Mesenchymal stem cell (in vitro differentiated cells and primary cell): Measurements from ENCODE around the gene MYO5B.

Experiments
- DNase-seq: peaks from one replicate; pipeline ENCODE4 v3.0.0-alpha.2; 2013
- H2AFZ ChIP-seq: one replicate; pipeline ENCODE4 v1.6.1; 2013; ENCODE audit warnings: low read depth, mild to moderate bottlenecking, control low read depth, inconsistent platforms, low read length, moderate library complexity
- H2AK5ac ChIP-seq: 2 replicates; pipeline ENCODE4 v1.6.1; 2013; ENCODE audit warnings: low read length, moderate library complexity, mild to moderate bottlenecking, inconsistent platforms; ENCODE audit not compliant: severe bottlenecking
- H2BK120ac ChIP-seq: one replicate; pipeline ENCODE4 v1.6.1; 2013; ENCODE audit warnings: low read depth, mild to moderate bottlenecking, inconsistent platforms, low read length, moderate library complexity
- H2BK12ac ChIP-seq, 2 experiments: one replicate each; pipeline ENCODE4 v1.6.1; 2013; ENCODE audit warnings: inconsistent platforms in 2 of 2, low read length in 2 of 2, mild to moderate bottlenecking in 2 of 2, moderate library complexity in 2 of 2, control low read depth in 1 of 2
- H2BK15ac ChIP-seq: one replicate; pipeline ENCODE4 v1.6.1; 2013; ENCODE audit warnings: mild to moderate bottlenecking, low read depth, inconsistent platforms; ENCODE audit not compliant: poor library complexity, severe bottlenecking
- H2BK5ac ChIP-seq: 2 replicates; pipeline ENCODE4 v1.6.1; 2013; ENCODE audit warnings: low read depth, mild to moderate bottlenecking, low read length, control low read depth, inconsistent platforms; ENCODE audit not compliant: poor library complexity, severe bottlenecking
- H3K14ac ChIP-seq, 2 experiments: one replicate each; pipeline ENCODE4 v1.6.1; 2013; ENCODE audit warnings: inconsistent platforms in 2 of 2, low read length in 2 of 2, control low read depth in 1 of 2, mild to moderate bottlenecking in 1 of 2, moderate library complexity in 1 of 2
- H3K18ac ChIP-seq, 2 experiments: one replicate each; pipeline ENCODE4 v1.6.1; 2013; ENCODE audit warnings: inconsistent platforms in 2 of 2, low read length in 2 of 2, control low read depth in 1 of 2, low read depth in 1 of 2, mild to moderate bottlenecking in 1 of 2
- H3K23ac ChIP-seq, 2 experiments: one replicate each; pipeline ENCODE4 v1.6.1; 2013; ENCODE audit warnings: inconsistent platforms in 2 of 2, low read length in 2 of 2, mild to moderate bottlenecking in 2 of 2, moderate library complexity in 2 of 2, control low read depth in 1 of 2
- H3K27ac ChIP-seq: 2 replicates; pipeline ENCODE4 v1.5.1; 2013; ENCODE audit warnings: mild to moderate bottlenecking, moderate library complexity, low read length, control low read depth, inconsistent platforms; ENCODE audit not compliant: poor library complexity, severe bottlenecking
- H3K27me3 ChIP-seq, 2 experiments: 2 replicates each; pipeline versions ENCODE4 v1.6.1 to v1.7.0; 2013; ENCODE audit warnings: low read length in 2 of 2, mild to moderate bottlenecking in 2 of 2, moderate library complexity in 2 of 2, control low read depth in 1 of 2, inconsistent platforms in 1 of 2; ENCODE audit not compliant: control insufficient read depth in 1 of 2, insufficient read depth in 1 of 2
- H3K36me3 ChIP-seq, 2 experiments: 2 replicates each; pipeline versions ENCODE4 v1.6.1 to v1.7.0; 2013; ENCODE audit warnings: low read length in 2 of 2, control low read depth in 1 of 2, inconsistent platforms in 1 of 2, low read depth in 1 of 2, mild to moderate bottlenecking in 1 of 2; ENCODE audit not compliant: insufficient read depth in 2 of 2, control insufficient read depth in 1 of 2
- H3K4ac ChIP-seq, 2 experiments: one replicate each; pipeline ENCODE4 v1.6.1; 2013; ENCODE audit warnings: inconsistent platforms in 2 of 2, low read length in 2 of 2, mild to moderate bottlenecking in 2 of 2, moderate library complexity in 2 of 2, control low read depth in 1 of 2, low read depth in 1 of 2
- H3K4me1 ChIP-seq: 2 replicates; pipeline ENCODE4 v1.6.1; 2013; ENCODE audit warnings: low read depth, low read length, control low read depth; ENCODE audit not compliant: control insufficient read depth, insufficient read depth
- H3K4me2 ChIP-seq: 2 replicates; pipeline ENCODE4 v1.6.1; 2013; ENCODE audit warnings: low read length, mild to moderate bottlenecking, inconsistent platforms; ENCODE audit not compliant: poor library complexity, severe bottlenecking
- H3K4me3 ChIP-seq, 2 experiments: 2 replicates each; pipeline versions ENCODE4 v1.5.1 to v1.7.0; 2013; ENCODE audit warnings: low read length in 2 of 2, mild to moderate bottlenecking in 2 of 2, control low read depth in 1 of 2, low read depth in 1 of 2; ENCODE audit not compliant: insufficient read depth in 1 of 2
- H3K79me1 ChIP-seq: replicated peaks from 2 replicates; pipeline ENCODE4 v1.6.1; 2013; ENCODE audit warnings: mild to moderate bottlenecking, control low read depth, low read length, inconsistent platforms; ENCODE audit not compliant: poor library complexity, severe bottlenecking
- H3K9ac ChIP-seq: 2 replicates; pipeline ENCODE4 v1.7.0; 2013; ENCODE audit warnings: mild to moderate bottlenecking, low read length, moderate library complexity
- H3K9me3 ChIP-seq: 2 replicates; pipeline ENCODE4 v1.7.0; 2013; ENCODE audit warnings: mild to moderate bottlenecking, low read length; ENCODE audit not compliant: control insufficient read depth
- H4K8ac ChIP-seq: one replicate; pipeline ENCODE4 v1.6.1; 2013; ENCODE audit warnings: inconsistent platforms, mild to moderate bottlenecking, low read length, moderate library complexity
- H4K91ac ChIP-seq: one replicate; pipeline ENCODE4 v1.6.1; 2013; ENCODE audit warnings: mild to moderate bottlenecking, low read length, inconsistent platforms
- WGBS: methylation state at CpG from one replicate; pipeline ENCODE4 v1.1.7; 2013; ENCODE audit warnings: mixed read lengths; 5-methylcytosine and 5-hydroxymethylcytosine counted together

The MYO5B gene

GRCh38 chr18:50135903-50136302, 59.0 kb downstream of the MYO5B start:
- Histone ChIP-seq H4K91ac (no peak overlapping the region), H3K27me3 (peaks cover 0 to 36% of the 10 kb centered on the region in 2 experiments), H2AK5ac (no peak overlapping the region), H4K8ac (no peak overlapping the region), H3K9me3 (no peaks in the 10 kb centered on the region), H2BK12ac (no peak overlapping the region), H3K4me3 (no peak overlapping the region), H3K4ac (no peak overlapping the region), H2AFZ (no peak overlapping the region), H3K79me1 (no peaks in the 10 kb centered on the region), H3K9ac (no peak overlapping the region), H3K18ac (no peak overlapping the region), H3K27ac (no peak overlapping the region), H3K36me3 (no peaks in the 10 kb centered on the region), H3K23ac (no peak overlapping the region), H3K4me1 (no peaks in the 10 kb centered on the region), H2BK15ac (no peak overlapping the region), H3K4me2 (no peak overlapping the region), H2BK120ac (no peak overlapping the region), H3K14ac (no peak overlapping the region), H2BK5ac (no peak overlapping the region)
- DNase-seq = no peak
- WGBS = 85% methylated on average over 8 of the region's 9 CpGs

GRCh38 chr18:50133526-50133925, 61.4 kb downstream of the MYO5B start:
- Histone ChIP-seq H3K18ac (no peak overlapping the region), H2BK12ac (no peak overlapping the region), H2AFZ (no peak overlapping the region), H2BK5ac (no peak overlapping the region), H3K4me3 (no peak overlapping the region), H4K8ac (no peak overlapping the region), H3K4ac (no peak overlapping the region), H2AK5ac (no peak overlapping the region), H3K36me3 (no peaks in the 10 kb centered on the region), H3K79me1 (no peaks in the 10 kb centered on the region), H3K14ac (no peak overlapping the region), H2BK120ac (no peak overlapping the region), H3K4me2 (no peak overlapping the region), H3K9me3 (no peaks in the 10 kb centered on the region), H4K91ac (no peak overlapping the region), H3K27ac (no peak overlapping the region), H3K23ac (no peak overlapping the region), H3K27me3 (peaks cover 8 to 38% of the 10 kb centered on the region in 2 experiments), H3K4me1 (no peaks in the 10 kb centered on the region), H2BK15ac (no peak overlapping the region), H3K9ac (no peak overlapping the region)
- WGBS = 86% methylated on average over 4 of the region's 4 CpGs
- no peak for DNase-seq

DNA sequence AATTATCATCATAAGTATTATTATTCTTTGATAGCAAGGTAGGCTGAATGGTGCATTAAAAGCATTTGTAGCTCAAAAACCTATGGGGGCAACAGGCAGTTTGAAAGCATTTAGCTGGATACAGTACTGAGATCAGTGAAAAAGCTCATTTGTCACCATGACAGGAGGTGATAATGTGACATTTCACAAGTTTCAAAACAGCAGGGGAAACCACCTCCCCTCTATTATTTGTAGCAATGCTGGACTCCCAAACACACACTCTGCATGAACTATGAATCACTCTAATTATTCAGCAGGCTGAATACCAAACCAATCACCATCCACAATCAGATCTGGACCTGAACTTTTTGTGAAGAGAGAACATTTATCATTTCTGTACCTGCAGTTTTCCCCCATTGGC, 63.4 kb downstream of the MYO5B start:
- H3K4ac ChIP-seq = no peak overlapping the region

DNA sequence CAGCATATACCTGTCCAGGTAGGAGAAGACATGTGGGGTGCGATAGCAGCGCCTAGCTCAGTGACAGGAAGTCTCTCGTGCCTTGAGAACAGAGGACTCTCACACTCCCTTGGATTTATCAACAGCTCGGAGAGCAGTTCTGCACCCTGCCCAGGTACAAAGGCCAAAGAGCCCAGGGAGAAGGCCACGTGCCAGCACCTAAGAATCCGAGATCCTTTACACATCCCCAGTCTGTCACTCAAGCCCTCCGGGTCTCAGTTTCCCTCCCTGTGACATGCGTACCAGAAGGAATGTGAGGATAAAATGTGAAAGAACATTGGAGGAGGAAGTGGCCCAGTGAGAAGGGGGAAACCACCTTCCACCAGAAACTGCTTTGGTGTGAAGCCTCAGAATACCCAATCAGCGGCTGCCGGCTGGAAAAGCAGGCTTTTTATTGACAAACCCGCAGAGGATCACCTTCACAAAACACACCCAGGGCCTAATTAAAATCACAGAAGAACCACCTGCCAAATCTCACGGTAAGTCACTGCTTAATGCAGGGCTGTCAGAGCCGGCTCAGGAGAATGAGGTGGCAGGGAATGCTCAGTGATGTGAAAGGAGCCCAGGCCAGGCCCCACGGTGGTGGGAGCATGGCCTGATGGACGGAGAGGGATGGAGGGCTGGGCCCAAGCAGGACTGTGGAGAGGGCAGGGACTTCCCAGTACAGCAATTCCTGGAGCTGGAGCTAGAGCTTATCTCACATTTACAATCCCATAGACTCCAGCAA, 66.3 kb downstream of the MYO5B start:
- peaks cover 11 to 30% of the 10 kb centered on the region in 2 experiments for H3K27me3 ChIP-seq
- H3K4ac ChIP-seq = no peak overlapping the region
- H3K18ac ChIP-seq = no peak overlapping the region
- DNase-seq = no peak
- H3K9me3 ChIP-seq = no peaks in the 10 kb centered on the region
- H3K36me3 ChIP-seq = no peaks in the 10 kb centered on the region
- H3K4me2 ChIP-seq = no peak overlapping the region
- H2BK15ac ChIP-seq = no peak overlapping the region
- no peak overlapping the region for H3K27ac ChIP-seq
- H3K14ac ChIP-seq = no peak overlapping the region
- H4K8ac ChIP-seq = no peak overlapping the region
- H4K91ac ChIP-seq = no peak overlapping the region
- H3K4me1 ChIP-seq = no peaks in the 10 kb centered on the region
- H2AK5ac ChIP-seq = no peak overlapping the region
- no peak overlapping the region for H3K23ac ChIP-seq
- H2BK12ac ChIP-seq = no peak overlapping the region
- no peak overlapping the region for H3K9ac ChIP-seq
- no peak overlapping the region for H2BK120ac ChIP-seq
- WGBS = 63% methylated on average over 11 of the region's 15 CpGs
- no peak overlapping the region for H3K4me3 ChIP-seq
- H2BK5ac ChIP-seq = no peak overlapping the region
- H2AFZ ChIP-seq = no peak overlapping the region
- no peaks in the 10 kb centered on the region for H3K79me1 ChIP-seq

More for the DNA sequence above, 63.4 kb downstream of the MYO5B start:
- Histone ChIP-seq H3K27ac (no peak overlapping the region), H3K79me1 (no peaks in the 10 kb centered on the region), H4K8ac (no peak overlapping the region), H3K4me2 (no peak overlapping the region), H2BK15ac (no peak overlapping the region), H3K9me3 (no peaks in the 10 kb centered on the region), H2BK120ac (no peak overlapping the region), H2BK5ac (no peak overlapping the region), H3K18ac (no peak overlapping the region), H4K91ac (no peak overlapping the region), H2BK12ac (no peak overlapping the region), H3K9ac (no peak overlapping the region), H3K14ac (no peak overlapping the region), H2AK5ac (no peak overlapping the region), H3K23ac (no peak overlapping the region), H3K4me3 (no peak overlapping the region), H3K27me3 (peaks cover 11 to 38% of the 10 kb centered on the region in 2 experiments), H2AFZ (no peak overlapping the region), H3K4me1 (no peaks in the 10 kb centered on the region), H3K36me3 (no peaks in the 10 kb centered on the region)
- DNase-seq = no peak
